ENCODE measurements around the gene SPATA31C2.
"Not testable (repeated sequence)": the region's sequence is repeated elsewhere in the genome, so short reads cannot be mapped to it uniquely, and the experiment has no call there.

SPATA31C2 gene

GRCh38 chr9:88118121-88118520, 20.2 kb downstream of the SPATA31C2 start:
- not testable (repeated sequence) for DNase-seq (ENCODE audit: low read depth, low spot score); H3K4me3 ChIP-seq (ENCODE audit: low read depth, low read length)

GRCh38 chr9:88114968-88115612, 23.2 kb downstream of the SPATA31C2 start:
- in situ Hi-C loops (cut with HindIII; ENCODE audit: low sequenced_read_pairs); DNase-seq (ENCODE audit: low read depth, low spot score); H3K4me3 ChIP-seq (ENCODE audit: low read depth, low read length): not testable (repeated sequence)

More at GRCh38 chr9:88118121-88118520, 20.2 kb downstream of the SPATA31C2 start:
- in situ Hi-C loops (cut with HindIII; ENCODE audit: low sequenced_read_pairs), result not testable (repeated sequence)

GRCh38 chr9:88114283-88114967, 23.9 kb downstream of the SPATA31C2 start:
- in situ Hi-C loops (cut with HindIII; ENCODE audit: low sequenced_read_pairs); H3K4me3 ChIP-seq (ENCODE audit: low read depth, low read length); DNase-seq (ENCODE audit: low read depth, low spot score): not testable (repeated sequence)

GRCh38 chr9:88113156-88114130, 24.8 kb downstream of the SPATA31C2 start:
- DNase-seq (ENCODE audit: low read depth, low spot score); in situ Hi-C loops (cut with HindIII; ENCODE audit: low sequenced_read_pairs); H3K4me3 ChIP-seq (ENCODE audit: low read depth, low read length): not testable (repeated sequence)

GRCh38 chr9:88110026-88110425, 28.2 kb downstream of the SPATA31C2 start:
- in situ Hi-C loops (cut with HindIII; ENCODE audit: low sequenced_read_pairs), result no loop called here

GRCh38 chr9:88108779-88109178, 29.5 kb downstream of the SPATA31C2 start:
- no peak for DNase-seq (ENCODE audit: low read depth, low spot score)
- H3K4me3 ChIP-seq (ENCODE audit: low read depth, low read length), result no peak overlapping the region
- TF ChIP-seq, protein P1, sequence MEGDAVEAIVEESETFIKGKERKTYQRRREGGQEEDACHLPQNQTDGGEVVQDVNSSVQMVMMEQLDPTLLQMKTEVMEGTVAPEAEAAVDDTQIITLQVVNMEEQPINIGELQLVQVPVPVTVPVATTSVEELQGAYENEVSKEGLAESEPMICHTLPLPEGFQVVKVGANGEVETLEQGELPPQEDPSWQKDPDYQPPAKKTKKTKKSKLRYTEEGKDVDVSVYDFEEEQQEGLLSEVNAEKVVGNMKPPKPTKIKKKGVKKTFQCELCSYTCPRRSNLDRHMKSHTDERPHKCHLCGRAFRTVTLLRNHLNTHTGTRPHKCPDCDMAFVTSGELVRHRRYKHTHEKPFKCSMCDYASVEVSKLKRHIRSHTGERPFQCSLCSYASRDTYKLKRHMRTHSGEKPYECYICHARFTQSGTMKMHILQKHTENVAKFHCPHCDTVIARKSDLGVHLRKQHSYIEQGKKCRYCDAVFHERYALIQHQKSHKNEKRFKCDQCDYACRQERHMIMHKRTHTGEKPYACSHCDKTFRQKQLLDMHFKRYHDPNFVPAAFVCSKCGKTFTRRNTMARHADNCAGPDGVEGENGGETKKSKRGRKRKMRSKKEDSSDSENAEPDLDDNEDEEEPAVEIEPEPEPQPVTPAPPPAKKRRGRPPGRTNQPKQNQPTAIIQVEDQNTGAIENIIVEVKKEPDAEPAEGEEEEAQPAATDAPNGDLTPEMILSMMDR (IDR thresholded peaks at IDR 0.05; ENCODE audit: low read depth, low read length), result no peak
- in situ Hi-C loops (cut with HindIII; ENCODE audit: low sequenced_read_pairs), result no loop called here

More at GRCh38 chr9:88110026-88110425, 28.2 kb downstream of the SPATA31C2 start:
- H3K4me3 ChIP-seq (ENCODE audit: low read depth, low read length), result no peak overlapping the region
- no peak for DNase-seq (ENCODE audit: low read depth, low spot score)
- TF ChIP-seq, protein P1 (IDR thresholded peaks at IDR 0.05; ENCODE audit: low read depth, low read length), result no peak

DNA sequence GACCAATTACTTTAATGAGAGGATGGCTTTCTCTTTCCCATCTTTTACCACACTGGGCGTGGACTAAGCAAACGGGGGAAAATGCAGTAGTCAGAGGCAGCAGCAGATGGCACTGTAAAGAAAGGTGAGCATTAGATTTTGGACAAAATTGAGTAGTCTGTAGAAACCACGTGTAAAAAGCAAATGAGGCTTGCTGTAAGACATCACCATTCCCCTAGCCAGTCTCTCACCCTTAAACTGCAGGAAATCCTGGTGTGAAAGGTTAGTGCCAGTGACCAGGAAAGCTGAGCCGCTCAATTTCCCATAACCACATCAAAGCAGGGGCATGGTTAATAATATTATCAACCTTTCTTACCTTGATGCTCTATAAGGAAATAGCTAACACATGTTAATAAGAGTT, 31.8 kb downstream of the SPATA31C2 start:
- in situ Hi-C loops (cut with HindIII; ENCODE audit: low sequenced_read_pairs), result no loop called here
- H3K4me3 ChIP-seq (ENCODE audit: low read depth, low read length), result no peak overlapping the region
- DNase-seq (ENCODE audit: low read depth, low spot score), result peak; percentile 27
- TF ChIP-seq, protein P1 (IDR thresholded peaks at IDR 0.05; ENCODE audit: low read depth, low read length), result peak; percentile 63

GRCh38 chr9:88092797-88093331, 45.4 kb downstream of the SPATA31C2 start:
- in situ Hi-C loops (cut with HindIII; ENCODE audit: low sequenced_read_pairs), result no loop called here
- TF ChIP-seq, protein P1 (IDR thresholded peaks at IDR 0.05; ENCODE audit: low read depth, low read length), result no peak
- H3K4me3 ChIP-seq (ENCODE audit: low read depth, low read length), result no peak overlapping the region
- DNase-seq (ENCODE audit: low read depth, low spot score), result no peak

All from astrocyte of the spinal cord (primary cell).